Measurements from ENCODE around the gene KCTD13.
A peak's percentile ranks its signal among the peaks of the same experiment; 100 is the strongest.
"Not testable (repeated sequence)": the region's sequence is repeated elsewhere in the genome, so short reads cannot be mapped to it uniquely, and the experiment has no call there.

KCTD13 gene

DNA sequence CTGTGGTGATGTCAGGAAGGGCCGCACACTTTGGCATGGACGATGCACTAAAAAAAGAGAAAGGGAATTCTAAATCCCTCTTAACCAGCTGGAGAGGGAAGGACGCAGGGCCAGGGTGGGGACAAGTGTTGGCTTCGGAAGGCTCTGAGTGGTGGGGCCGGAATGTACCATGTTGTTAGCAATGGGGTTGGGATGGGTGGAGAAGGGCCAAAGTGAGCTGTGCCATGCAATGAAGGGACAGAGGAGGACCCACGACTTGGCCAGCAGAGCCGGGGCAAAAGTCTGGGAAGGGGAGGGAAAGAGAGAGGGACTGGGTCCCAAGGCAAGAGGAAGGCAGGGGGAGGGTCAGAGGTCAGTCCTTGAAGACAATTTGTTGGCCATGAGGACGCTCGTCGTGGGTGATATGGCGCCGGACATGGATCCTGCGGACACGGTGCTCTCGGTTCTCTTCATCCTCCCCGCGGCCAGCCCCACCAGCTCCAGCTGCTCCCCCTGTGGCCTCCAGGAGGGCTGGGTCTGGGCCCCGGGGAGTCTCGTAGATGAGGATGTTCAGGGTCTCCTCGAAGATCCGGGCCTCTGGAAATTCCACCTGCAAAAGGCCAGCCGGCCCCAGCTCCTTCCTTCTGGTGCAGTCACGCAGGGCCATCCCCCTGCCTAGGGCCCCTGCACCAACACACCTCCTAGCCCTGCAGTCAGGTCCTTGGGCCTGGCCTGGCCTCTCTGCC is 19.3 kb downstream of the KCTD13 start:
- DNase-seq: no peak

DNA sequence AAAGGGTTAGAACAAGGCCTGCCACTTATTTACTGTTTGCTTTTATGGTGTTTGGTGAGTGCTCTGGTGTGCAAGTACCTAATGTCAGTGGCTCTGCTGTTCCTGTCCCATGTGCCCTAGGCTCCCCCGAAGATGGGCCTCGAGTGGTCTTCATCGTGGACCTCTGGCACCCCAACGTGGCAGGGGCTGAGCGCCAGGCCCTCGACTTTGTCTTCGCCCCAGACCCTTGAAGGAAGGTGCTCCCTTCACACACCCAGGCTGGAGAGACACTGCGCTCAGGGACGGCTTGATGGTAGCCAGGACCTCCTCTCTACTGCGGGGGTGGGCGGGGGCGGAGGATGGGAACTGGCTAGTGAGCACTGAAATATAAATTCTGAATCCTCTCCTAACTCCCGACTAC is 20.4 kb downstream of the KCTD13 start:
- no peak for DNase-seq

DNA sequence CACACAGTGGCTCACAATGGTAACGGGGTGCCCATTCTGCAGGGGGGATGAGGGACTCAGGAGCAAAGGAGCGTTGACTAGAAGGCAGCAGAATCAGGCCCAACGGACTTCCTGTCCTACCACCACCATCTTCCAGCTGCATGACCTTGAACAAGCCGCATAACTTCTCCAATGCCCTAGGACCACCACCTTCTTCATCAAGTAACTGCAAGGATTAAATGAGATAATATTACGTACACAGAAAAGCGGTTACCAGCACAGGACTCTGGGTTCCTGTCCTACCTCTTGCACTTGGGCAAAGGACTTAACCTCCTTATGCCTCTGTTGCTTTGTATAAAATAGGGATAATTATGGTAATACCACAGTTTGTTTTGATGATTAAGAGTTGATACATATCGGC is 21.1 kb downstream of the KCTD13 start:
- no peak for DNase-seq

DNA sequence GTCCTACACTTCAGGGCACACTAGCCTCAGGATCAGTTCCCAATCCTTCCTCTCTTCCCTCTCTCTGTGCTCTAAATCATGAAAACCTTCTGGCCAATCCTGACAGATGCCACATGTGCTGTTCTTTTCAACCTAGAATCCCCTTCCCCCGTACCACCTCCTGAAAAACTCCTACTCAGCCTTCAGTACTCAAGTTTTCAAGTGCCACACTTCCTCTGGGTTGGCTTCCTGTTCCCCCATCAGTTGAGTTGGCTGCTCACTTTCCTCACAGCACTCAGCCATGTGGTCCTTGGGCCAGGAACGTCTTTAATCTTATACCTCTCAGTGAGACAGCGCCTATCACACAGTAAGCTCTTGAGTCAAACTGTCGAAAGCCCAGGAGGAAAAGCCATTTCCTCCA is 22.4 kb downstream of the KCTD13 start:
- DNase-seq: no peak

DNA sequence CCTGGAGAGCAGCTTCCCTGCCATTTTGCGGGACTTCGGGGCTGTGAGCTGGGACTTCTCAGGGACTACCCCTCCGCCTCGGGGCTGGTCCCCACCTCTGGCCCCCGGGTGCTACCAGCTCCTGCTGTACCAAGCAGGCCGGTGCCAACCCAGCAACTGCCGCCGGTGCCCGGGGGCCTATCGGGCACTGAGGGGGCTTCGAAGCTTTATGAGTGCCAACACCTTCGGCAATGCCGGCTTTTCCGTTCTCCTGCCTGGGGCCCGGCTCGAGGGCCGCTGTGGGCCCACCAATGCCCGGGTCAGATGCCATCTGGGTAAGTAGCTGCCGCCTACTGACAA is 24.4 kb downstream of the KCTD13 start:
- DNase-seq: no peak

DNA sequence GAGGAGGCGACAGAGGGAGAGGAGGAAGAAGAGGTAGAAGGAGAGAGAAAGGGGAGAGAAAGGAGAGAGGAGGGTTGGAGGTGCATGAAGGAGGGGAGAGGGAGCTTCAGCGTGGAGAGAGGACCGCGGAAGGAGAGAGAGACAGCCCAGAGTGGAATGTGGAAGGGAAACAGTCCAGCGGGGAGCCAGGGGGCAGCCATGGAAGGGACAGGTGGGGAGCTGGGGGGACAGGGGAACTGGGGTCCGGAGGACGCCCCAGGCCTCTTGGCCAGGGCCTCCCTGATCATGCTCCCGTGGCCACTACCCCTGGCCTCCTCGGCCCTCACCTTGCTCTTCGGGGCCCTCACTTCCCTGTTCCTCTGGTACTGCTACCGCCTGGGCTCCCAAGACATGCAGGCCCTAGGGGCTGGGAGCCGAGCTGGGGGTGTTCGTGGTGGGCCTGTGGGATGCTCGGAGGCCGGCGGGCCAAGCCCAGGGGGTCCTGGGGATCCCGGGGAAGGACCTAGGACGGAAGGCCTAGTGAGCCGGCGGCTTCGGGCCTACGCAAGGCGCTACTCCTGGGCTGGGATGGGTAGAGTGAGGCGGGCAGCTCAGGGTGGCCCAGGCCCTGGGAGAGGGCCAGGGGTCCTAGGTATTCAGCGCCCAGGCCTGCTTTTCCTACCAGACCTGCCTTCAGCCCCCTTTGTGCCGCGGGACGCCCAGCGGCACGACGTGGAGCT is 25.0 kb downstream of the KCTD13 start:
- DNase-seq: no peak

DNA sequence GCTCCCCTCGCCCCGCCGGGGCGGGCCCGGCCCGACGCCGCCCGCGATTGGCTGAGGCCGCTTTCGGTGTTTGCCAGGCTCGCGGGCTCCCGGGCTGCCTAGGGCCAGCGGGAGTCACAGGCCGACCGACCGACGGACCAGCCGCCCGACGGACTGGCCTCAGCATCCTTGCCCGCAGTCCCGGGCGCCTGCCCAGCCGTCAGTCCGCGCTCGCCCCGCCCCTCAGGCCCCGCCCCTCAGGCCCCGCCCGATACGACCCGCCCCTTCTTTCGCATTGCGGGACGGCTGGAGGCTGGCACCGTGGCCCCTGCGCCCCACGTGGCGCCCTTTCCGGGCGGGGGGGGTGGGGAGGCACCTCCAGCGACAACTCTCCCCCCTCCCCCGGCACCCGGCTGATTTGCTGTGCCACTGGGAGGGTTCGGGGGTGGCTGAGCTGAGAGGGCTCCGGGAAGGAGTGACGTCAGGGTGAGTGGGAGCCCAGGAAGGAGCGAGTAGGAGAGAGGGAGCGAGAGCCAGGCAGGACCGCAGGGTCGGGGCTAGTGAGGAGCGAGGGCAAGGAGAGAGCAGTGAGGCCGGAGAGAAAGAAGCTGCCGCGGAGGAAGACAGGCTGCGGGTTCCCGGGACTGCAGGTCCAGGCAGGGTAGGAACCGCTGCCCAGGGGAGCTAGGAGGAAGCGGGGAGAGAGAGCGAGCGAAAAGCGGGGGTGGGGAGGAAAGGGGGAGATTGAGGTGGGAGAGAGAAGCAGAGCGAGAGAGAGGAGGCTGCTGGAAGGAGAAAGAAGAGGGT is 25.7 kb downstream of the KCTD13 start, which contains the start of gene ASPHD1:
Gene ASPHD1, plus strand, starts transcription at position 387 of the 786 bp plus-strand sequence. CDS start 484 bp downstream, outside the sequence.
- peak; percentile 80 for DNase-seq

DNA sequence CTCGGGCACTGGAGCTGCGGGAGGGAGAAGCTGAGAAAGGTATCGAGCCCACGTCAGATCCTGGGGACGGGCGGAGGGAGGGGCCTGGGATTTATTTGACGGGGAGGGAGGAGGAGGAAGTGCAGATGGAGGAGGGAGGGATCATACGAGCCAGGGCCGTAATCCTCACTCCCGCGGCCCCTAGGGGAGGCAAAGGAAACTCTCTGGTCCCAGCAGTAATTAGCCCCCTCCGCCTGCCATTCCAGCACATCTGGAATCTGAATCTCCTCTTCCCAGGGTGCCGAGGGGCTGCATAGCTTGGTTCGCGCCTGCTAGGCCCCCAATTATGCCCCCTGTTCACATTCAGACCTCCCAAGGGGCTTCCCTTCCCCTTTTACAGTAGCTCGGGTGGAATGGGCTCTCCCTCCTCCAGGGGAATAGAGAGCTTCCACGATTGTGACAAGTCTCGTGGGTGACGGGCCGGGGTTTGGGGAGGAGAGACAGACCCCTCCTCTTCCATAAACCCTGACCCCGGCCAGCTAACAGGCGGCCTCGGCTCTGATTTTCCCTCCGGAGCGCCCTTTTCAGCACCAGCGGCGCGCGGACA is 26.4 kb downstream of the KCTD13 start, which contains the start of gene SEZ6L2:
Gene SEZ6L2, minus strand, starts transcription at position 35 of the 586 bp plus-strand sequence. CDS start 531 bp downstream, outside the sequence.
- DNase-seq: peak; percentile 47

DNA sequence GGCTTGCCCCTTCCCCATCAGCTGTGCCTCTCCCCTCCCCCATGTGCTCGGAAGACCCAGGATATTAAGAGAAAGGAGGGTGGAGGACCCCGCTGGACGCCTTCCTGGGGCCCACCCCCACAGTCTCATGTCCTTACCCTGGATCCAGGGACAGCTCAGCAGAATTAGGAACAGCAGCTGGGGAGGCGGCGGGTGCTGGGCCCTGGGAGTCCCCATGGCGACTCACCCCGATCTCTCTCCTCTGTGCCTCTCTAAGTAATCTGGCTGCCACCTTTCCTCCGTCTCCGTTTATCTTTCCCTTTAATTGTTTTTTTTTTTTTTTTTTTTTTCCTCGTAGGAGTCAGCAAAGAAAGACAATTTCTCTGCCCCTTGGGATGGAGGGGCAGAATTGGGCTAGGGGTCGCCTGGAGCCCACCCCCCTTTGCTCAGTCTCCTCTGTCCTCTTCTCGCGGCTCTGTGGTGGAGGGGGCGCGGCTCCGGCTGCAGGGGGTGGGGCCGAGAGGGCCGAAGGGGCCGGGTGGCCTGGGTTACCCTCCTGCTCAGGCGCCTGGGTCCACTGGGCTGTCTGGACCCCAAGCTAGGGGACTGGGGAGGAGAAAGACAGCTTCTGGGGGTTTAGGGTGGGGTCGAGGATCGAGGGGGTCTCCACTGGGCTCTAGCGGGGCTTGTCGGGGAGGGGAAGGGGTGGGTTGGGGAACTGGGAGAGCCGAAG is 27.1 kb downstream of the KCTD13 start:
- no peak for DNase-seq

DNA sequence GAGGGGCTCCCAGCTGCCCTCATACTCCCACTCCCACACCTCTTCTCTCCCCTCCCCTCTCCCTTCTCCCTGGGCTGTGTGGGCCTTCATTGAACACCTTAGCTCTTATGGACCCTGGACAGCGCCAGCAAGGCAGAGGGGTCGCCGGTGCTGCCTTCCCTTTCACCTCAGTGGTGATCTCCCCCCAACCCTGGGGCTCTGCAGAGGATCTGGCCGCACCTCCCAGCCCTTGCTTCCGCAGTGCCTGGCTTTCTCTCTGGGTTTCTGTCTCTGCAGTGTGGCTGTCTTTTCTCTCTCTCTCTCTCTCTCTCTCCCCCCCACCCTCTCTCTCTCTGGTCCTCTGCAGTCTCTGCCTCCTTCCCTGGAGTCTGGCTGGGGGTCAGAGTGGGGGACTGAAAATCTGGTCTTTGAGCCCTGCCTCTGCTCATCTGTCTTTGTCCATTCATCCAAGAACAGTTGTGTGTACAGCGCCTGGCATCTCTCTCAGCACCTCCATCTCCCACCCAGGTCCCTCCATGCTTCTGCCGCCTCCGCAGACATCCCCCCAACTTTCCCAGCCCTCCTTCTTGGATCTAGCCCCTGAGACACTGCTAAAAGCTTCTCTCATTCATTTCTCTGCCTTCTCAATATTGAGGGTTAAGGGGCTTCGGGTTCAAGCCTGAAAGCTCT is 27.8 kb downstream of the KCTD13 start:
- no peak for DNase-seq

DNA sequence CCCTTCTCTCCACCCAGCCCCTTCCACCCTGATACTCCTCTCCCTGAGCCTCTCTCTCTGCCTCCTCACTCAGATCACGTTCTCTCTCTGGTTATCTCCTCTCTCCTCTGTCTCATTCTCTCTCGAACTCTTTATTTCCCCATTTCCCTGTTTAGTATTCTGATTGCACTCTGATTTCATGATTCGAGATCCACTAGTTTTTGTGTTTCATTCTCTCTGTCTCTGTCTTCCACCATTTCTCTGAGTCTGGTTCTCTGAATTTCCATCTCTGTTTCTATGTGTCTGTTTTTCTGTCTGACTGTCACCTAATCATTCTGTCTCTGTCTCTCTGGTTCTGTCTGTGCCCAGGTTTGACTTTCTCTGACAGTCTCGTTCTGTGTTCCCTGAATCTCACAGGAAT is 28.7 kb downstream of the KCTD13 start:
- DNase-seq: no peak

DNA sequence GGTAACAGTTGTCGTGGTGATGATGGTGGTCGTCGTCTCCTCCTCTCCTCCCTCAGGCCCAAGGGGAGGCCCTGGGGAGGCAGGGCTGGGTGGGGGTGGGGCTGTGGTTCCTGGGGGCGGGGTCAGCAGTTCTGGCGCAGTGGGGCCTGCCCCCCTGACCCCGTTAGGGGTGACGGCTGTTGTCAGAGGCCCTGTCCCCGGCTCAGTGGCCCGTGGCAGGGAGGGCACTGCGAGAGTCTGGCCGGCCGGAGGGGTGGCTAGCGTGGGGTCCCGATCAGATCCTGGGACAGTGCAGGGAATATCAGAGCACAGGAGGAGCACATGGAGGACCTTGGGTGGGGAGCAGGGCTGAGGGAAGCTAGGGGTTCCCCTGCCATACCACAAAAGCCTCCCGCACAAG is 29.2 kb downstream of the KCTD13 start:
- no peak for DNase-seq

DNA sequence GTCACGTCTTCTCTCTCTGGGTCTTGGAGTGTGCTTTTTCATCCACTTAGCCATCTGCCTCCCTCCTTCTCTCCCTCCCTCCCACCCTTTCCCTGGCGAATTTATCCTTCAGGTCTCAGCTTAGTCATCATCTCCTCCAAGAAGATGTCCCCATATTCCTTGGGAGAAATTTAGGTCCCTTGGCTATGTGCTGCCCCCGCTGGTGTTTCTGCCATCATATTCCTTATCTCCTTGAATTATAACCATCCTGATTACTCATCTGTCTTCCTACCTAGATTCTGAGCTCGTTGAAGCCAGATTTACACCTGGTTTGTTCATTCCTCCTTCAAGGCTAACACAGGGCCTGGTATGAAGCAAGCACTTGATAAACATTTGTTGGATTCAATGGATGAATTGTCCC is 31.7 kb downstream of the KCTD13 start:
- no peak for DNase-seq

DNA sequence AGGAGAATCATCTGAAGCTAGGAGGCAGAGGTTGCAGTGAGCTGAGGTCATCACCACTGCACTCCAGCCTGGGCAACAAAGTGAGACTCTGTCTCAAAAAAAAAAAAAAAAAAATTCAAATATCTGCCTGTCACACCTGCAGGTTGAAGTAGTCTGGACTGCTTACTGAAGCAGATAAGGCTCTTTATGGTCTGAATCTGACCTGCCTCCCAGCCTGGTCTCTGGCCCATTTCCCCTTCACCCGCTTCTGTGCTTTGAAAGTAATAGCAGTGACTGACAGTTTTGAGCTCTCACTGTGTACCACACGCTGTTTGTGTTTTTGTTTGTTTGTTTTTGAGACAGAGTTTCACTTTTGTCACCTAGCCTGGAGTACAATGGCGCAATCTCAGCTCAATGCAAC is 32.5 kb downstream of the KCTD13 start:
- DNase-seq: no peak

DNA sequence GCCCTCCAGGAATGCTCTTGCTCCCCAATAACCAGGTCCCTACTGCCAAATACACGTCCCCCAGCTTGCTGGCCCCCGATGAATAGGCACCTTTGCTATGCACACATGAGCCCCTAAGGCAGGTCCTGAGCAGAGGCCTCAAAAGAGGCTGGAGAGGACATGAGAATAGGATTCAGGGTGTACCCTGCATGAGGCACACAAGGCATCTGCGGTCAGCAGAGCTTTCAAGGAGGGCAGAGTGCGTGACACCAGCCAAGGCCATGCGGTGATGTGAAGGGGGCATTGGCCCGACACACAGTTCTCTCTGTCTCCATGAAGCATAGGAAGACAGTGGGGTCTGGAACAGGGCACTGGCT is 33.6 kb downstream of the KCTD13 start:
- DNase-seq: no peak

DNA sequence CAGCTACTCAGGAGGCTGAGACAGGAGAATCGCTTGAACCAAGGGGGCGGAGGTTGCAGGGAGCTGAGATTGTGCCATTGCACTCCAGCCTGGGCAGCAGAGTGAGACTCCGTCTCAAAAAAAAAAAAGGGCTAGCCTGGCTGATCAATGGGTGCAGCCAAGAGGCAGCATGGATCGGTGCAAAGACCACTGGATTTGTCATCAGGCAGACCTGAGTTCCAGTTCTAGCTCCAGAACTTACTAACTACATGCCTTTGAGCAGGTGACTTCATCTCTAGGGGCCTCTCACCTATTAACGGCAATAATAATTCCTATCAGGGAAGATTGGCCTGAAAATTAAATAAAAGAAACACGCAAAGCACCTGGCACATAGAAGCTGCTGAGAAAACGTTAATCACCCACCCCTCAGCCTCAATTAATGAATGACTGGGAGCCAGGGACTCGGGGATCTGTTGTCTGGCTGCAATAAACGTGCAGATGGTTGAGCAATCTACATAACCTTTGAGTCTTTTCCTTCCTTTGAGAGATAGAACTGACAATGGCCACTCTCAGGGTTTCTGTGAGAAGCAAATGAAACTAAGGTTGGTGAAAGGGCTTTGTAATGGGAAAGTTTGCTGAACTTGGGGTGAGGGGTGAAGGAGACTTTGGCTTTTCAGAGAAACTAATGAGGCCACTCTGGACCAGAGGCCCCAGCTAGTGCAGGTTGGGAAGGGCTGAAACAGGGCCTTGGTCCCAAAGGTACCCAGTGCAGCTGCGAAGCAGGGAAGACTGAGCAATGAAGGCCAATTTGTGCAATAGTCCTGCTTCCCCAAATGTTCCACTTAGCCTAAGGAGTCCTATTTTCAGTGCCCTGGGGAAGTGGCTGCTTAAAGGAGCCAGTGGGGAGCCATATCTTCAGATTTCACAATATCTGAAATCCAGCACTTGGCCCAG is 34.2 kb downstream of the KCTD13 start:
- no peak for DNase-seq

DNA sequence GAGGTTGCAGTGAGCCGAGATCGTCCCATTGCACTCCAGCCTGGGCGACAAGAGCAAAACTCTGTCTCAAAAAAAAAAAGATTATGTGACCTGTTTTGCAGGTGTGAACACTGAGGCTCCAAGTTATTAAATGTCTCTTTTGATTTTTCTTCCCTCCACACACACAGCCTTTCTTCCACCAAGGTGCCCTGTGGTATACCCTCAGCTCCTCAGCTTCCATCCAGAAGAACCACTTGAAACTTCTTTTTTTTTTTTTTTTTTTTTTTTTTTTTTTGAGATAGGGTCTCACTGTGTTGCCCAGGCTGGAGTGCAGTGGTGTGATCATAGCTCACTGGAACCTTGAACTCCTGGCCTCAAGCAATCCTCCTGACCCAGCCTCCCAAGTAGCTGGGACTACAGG is 36.7 kb downstream of the KCTD13 start:
- not testable (repeated sequence) for DNase-seq

DNA sequence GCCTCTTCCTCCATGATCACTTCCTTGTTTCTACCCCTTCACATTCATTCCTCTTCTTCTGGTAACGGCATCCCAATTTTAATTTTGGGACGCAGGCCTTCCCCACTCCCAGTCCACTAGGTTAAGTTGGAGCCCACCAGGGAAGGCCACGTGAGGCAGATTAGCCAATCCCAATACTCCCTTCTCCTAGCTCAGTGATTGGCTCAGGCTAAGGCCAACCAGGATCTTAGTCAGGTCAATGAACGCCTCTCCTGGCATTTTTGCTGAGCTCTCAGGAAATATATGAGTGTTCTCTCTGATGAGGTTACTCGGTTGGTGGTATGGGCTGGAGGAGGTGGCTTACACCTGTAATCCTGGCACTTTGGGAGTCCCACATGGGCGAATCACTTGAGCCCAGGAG is 42.0 kb downstream of the KCTD13 start:
- no peak for DNase-seq

DNA sequence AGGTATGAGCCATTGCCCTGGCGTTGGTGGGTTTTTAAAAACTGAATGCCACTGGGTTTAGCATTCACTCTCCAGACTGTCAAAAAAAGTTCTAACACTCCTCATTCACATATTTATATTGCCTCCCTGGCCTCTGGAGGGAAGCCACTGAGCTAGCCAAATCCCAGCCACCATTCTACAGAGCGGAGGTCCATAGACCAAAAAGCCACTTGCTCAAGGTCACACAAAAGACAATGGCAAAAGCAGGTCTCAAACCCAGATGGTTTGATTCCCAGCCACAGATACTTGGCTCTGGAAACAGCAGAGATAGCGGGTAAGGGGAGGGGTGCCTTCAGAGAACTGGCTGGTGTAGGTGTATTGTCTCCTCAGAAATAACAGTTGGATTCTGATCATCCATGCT is 45.0 kb downstream of the KCTD13 start:
- no peak for DNase-seq

DNA sequence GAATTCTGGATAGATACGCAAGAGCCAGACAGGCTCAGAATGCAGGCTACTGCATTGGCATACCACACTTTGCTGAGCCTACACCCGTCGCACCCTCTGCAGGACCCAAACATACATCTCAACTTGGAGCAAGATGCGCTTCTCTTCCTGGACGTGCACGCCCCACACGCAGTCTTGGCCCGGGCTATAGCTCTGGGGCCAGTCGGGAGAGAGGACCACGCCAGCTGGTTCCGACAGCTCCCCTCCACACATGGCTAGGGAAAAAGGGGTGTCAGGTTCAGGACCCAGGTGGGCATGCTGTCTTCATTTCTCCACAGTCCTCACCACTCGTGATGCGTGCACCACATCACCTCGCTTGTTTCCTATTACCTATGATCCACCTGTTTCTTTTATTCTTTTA is 47.9 kb downstream of the KCTD13 start:
- DNase-seq: no peak

Data from femur (tissue), 1 donor.